ENCODE data around the gene SETD3.

SETD3 gene

GRCh38 chr14:99424306-99424877, 56.3 kb downstream of the SETD3 start:
- Histone ChIP-seq H3K36me3 (ENCODE audit: insufficient read depth) (no peaks in the 10 kb centered on the region), H3K4me1 (ENCODE audit: low read depth, poor library complexity, severe bottlenecking) (no peaks in the 10 kb centered on the region), H3K79me2 (ENCODE audit: insufficient read depth, low read depth) (no peaks in the 10 kb centered on the region), H3K9ac (no peak overlapping the region), H2AFZ (ENCODE audit: low read depth) (no peak overlapping the region), H3K4me3 (IDR thresholded peaks at IDR 0.05; ENCODE audit: insufficient read depth, low read depth, low read length) (no peak overlapping the region), H3K4me2 (no peak overlapping the region), H3K27ac (no peak overlapping the region), H4K20me1 (ENCODE audit: insufficient read depth) (no peaks in the 10 kb centered on the region), H3K27me3 (ENCODE audit: insufficient read depth, low read depth) (no peaks in the 10 kb centered on the region)
- TF ChIP-seq CTCF (conservative IDR thresholded peaks at IDR 0.05; ENCODE audit: low read depth, low read length): no peak

GRCh38 chr14:99423434-99423833, 57.2 kb downstream of the SETD3 start:
- Histone ChIP-seq H3K9ac (no peak overlapping the region), H3K4me1 (ENCODE audit: low read depth, poor library complexity, severe bottlenecking) (peaks cover 8% of the 10 kb centered on the region), H3K79me2 (ENCODE audit: insufficient read depth, low read depth) (no peaks in the 10 kb centered on the region), H3K27me3 (ENCODE audit: insufficient read depth, low read depth) (no peaks in the 10 kb centered on the region), H3K27ac (no peak overlapping the region), H3K4me3 (IDR thresholded peaks at IDR 0.05; ENCODE audit: insufficient read depth, low read depth, low read length) (no peak overlapping the region), H2AFZ (ENCODE audit: low read depth) (no peak overlapping the region), H3K4me2 (no peak overlapping the region), H4K20me1 (ENCODE audit: insufficient read depth) (no peaks in the 10 kb centered on the region), H3K36me3 (ENCODE audit: insufficient read depth) (no peaks in the 10 kb centered on the region)
- TF ChIP-seq CTCF (conservative IDR thresholded peaks at IDR 0.05; ENCODE audit: low read depth, low read length): no peak

GRCh38 chr14:99422228-99423010, 58.2 kb downstream of the SETD3 start:
- H3K4me1 ChIP-seq (ENCODE audit: low read depth, poor library complexity, severe bottlenecking): peaks cover 14% of the 10 kb centered on the region
- no peak overlapping the region for H2AFZ ChIP-seq (ENCODE audit: low read depth)
- no peak for TF ChIP-seq CTCF (conservative IDR thresholded peaks at IDR 0.05; ENCODE audit: low read depth, low read length)
- no peaks in the 10 kb centered on the region for H4K20me1 ChIP-seq (ENCODE audit: insufficient read depth)
- no peaks in the 10 kb centered on the region for H3K36me3 ChIP-seq (ENCODE audit: insufficient read depth)
- no peak overlapping the region for H3K4me2 ChIP-seq
- H3K27me3 ChIP-seq (ENCODE audit: insufficient read depth, low read depth): no peaks in the 10 kb centered on the region
- H3K4me3 ChIP-seq (IDR thresholded peaks at IDR 0.05; ENCODE audit: insufficient read depth, low read depth, low read length): no peak overlapping the region
- H3K27ac ChIP-seq: no peak overlapping the region
- H3K9ac ChIP-seq: no peak overlapping the region
- no peaks in the 10 kb centered on the region for H3K79me2 ChIP-seq (ENCODE audit: insufficient read depth, low read depth)

DNA sequence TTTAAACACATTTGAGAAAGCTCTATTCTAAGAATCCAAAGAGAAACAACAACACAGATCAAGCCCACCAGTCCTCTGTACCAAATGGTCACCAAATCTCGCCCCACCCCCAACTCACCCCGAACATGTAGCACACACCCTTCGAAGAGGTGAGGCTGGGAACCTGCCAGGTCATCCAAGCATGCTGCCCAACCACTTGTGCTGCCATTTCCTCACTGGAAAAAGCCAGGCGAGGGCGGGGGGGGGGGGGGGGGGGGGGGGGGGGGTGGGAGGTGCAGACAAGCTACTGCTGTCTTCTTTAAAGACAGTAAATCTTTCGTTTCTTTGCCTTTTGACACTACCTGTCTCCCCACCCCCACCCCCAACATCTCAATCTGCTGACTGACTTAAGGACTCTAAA, 59.9 kb downstream of the SETD3 start:
- H2AFZ ChIP-seq (ENCODE audit: low read depth): no peak overlapping the region
- H3K4me3 ChIP-seq (IDR thresholded peaks at IDR 0.05; ENCODE audit: insufficient read depth, low read depth, low read length): no peak overlapping the region
- H3K9ac ChIP-seq: no peak overlapping the region
- H4K20me1 ChIP-seq (ENCODE audit: insufficient read depth): no peaks in the 10 kb centered on the region
- no peak for TF ChIP-seq CTCF (conservative IDR thresholded peaks at IDR 0.05; ENCODE audit: low read depth, low read length)
- peaks cover 19% of the 10 kb centered on the region for H3K4me1 ChIP-seq (ENCODE audit: low read depth, poor library complexity, severe bottlenecking)
- H3K79me2 ChIP-seq (ENCODE audit: insufficient read depth, low read depth): no peaks in the 10 kb centered on the region
- no peak overlapping the region for H3K27ac ChIP-seq
- no peaks in the 10 kb centered on the region for H3K27me3 ChIP-seq (ENCODE audit: insufficient read depth, low read depth)
- no peaks in the 10 kb centered on the region for H3K36me3 ChIP-seq (ENCODE audit: insufficient read depth)
- no peak overlapping the region for H3K4me2 ChIP-seq

Measured in KMS-11 (cell line).